ENCODE results near the gene DDX24.

The DDX24 gene

DNA sequence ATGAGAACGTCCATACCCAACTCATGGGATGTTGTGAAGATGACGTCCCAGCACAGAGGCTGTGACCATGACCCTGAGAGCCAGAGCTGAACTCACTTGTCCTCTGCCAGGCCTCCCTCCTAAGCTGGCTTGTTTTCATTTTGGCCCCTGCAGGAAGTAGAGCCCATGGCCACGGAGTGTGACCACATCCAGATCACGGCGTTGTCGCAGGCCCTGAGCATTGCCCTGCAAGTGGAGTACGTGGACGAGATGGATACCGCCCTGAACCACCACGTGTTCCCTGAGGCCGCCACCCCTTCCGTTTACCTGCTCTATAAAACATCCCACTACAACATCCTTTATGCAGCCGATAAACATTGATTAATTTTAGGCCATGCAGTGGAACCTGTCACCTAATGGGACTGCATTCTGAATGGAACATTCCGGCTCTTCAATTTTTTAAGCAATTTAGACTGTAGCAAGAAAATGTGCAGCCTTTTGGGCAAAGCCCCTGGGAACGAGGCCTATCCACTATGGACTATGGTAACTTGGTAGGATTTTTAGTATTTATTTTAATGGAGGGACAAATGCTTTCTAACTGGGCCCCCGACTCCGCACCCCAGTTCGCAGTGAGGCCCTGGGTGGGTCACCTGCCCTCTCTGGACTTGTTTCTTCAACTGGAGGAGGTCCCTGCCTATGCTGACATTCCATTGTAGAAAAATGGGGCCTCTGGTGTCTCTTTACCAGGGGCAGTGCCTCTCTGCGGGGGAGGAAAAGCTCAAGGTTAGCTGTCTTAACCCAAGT is 35.2 kb downstream of the DDX24 start:
- DNase-seq = no peak

DNA sequence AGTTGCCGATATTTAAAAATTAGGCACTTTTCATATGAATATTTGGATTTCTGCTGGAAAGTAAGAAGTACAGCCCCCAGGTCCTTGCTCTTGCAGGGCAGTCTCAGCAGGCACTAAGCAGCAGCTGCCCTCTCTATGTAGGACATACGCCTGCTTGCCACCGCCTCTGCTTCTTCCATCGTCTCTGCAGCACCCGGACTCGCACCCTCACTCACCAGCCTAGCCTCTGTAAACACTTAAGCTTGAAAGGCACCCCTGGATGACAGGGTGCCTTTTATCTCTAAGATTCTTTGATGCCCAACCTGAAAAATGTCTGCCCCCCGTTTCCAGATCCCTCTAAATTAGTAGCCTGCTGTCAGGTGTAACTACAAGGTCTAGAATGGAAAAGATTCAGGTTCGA is 35.9 kb downstream of the DDX24 start:
- no peak for DNase-seq

DNA sequence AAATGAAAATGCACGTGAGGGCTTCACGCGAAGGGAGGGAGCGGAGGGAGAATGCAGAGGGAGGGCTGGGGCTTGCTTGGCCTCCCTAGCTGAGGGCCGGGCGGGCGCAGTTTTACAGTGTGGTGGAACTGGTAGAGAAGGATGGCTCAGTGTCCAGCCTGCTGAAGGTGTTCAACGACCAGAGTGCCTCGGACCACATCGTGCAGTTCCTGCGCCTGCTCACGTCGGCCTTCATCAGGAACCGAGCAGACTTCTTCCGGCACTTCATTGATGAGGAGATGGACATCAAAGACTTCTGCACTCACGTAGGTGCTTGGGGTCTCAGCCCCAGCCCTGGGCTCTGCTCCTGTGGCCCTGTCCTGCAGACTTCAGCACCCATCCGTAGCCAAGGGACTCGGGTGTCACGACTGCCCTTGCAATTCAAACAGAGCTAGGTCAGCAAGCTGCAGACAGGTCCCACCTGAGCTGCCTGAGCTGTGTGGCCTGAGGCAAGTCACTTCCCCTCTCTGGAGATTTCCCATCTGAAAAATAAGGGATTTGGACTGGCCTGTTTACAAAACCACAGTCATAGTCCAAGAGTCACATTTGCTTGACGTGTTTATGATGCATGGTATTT is 36.4 kb downstream of the DDX24 start:
- no peak for DNase-seq

DNA sequence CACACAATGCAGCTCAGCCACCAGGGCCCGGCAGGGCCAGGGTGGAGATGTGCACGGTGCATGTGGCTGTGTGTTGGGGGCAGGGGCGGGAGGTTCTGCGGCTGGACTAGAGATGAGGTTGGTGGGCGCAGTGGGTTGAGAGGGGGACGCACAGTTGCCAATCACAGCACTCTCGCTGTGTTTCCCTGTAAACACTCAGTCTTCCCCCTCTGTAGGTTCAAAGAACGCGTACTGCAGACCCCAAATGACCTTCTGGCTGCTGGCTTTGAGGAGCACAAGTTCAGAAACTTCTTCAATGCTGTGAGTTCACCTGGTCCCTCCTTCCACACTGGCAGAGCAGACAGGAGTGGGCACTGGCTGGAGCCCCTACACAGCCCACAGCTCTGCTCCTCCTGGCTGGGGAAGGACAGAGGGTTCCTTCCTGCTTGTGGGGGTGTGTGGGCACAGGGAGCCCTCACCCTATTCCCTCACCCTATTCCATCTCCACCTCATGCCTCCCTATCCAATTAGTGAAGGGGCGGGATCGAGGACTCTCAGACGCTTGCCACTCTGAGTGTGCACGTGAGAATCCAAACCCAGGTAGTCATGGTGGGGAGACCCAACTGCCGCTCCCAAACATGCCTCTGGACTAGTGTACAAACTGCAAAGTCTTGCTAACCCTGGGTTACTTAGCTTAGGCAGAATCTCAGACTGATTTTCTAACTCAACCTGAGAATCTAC is 37.1 kb downstream of the DDX24 start:
- DNase-seq = no peak

DNA sequence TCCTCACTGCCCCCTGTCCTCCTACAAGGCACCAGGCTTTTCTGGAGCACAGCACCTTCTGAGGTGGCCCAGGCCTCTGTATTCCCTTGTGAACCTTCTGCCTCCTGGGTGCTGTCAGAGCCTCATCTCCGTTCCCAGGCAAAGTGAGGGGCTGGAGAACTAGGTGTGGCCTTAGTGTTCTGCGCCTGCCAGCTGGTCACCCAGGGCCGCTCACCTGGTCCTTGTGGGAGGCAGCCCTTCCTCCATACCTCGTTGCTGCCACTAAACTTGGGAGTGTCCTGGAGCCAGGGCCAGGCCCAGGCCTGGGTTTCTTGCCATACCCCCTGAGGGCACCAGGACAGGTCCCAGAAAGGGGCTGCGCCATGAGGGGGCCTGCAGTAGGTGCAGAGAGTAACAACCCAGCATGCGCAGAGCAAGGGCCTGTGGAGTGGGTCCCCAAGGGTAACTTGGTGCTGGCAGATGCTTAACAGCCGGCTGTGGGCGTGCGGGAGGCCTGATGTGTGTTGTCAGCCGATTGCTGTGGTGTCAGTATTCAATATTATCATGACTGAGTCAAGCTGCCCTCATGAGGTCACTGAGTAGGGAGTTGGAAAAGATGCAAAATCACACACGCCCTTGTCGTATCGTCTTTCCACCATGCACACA is 37.8 kb downstream of the DDX24 start:
- DNase-seq = no peak

DNA sequence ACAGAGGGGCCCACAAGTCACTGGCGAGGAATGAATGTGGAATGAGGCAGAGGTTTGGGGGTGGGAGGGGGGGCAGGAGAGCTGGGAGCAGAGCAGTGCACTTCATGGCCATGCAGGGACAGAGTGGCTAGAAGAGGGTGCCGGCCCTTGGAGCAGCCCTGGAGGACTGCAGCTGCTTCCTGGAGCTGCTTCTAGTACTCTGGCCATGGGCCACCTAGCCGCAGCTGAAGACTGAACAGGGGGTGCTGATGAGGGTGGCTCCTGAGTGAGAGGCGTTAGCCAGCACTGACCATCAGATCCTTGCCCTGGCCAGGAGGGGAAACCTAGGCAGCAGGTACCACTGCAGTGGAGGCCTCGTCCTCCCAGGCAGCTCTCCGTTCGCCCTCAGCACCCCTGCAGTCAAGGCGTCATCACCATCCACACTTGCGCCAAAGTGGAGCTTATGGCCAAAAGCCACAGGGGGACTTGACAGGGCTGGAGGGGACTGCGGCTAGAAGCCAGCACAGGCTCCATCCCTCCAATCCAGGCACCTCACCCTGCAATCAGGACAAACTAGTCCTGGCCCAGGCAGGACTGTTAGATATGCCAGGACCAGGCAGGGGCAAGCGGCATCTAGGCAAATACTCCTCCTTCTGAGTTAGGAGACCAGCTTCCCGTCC is 38.4 kb downstream of the DDX24 start:
- no peak for DNase-seq

DNA sequence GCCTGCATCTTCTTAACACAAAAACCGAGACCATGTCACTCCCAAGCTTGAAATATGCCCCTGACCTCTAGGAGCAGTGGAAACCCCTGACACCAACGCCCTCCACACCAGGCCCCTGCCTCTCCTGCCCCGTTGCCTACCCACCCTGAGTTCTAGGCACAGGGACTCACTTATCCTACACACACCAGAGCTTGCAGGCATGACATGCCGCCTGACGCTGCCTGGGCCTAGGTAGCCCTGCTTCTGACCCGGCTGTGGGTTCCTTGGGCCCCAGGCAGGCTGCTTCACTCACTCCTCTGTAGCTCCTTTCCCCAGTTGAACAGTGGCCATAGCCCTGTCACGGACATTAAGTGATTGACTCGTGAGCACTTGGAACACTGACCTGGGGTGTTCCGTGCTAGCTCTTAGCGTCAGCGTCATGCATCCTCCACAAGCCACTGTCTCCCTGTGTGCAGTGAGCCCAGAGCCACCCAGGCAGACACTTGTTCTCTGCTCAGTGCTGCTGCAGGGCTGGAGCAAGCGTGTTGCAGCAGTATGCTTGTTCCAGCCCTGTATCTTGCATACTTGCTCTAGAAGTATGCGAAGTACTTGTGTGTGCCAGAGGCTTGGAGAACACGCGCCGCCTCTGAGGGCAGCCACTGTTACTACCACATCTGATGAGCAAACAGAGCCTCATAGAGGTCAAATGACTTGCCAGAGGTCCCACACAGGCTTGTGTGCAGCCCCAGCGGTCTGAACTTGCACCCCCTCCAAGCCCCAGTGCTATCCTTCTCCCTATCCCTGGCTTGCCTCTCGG is 39.3 kb downstream of the DDX24 start:
- DNase-seq = no peak

DNA sequence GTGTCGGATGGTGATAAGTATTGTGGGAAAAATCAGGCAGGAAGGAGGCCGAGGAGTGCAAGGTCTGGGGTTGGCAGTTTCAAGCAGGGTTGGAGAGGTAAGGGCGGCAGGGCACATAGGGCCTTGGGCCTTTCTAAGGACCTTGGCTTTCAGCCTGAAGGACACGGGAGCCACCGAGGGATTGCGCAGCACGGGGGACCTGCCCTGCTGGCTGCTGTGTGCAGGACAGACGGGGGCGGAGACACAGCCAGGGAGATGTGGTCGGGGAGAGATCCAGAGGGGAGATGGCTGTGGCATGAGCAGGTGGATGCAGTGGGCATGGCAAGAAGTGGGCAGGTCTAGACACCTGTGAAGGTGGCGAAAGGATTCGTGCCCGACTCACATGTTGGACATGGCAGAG is 40.2 kb downstream of the DDX24 start:
- no peak for DNase-seq

DNA sequence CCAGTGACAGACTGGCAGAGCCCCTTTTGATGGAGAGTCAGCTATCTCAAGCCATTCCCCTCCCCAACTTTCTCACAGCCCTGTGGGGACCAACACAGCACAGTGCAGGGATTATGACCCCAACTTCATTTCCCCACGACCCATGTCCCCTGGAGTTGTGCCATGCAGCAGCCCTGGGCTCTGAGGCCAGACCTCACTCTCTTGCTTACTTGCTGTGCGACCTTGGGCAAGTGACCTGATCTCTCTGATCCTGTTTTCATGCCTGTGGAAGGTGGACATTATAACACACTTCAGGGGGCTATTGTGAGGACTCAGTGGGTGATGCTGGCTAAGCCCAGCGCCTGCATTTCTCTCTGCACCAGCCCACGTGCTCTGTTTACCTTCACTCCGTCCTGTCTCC is 40.8 kb downstream of the DDX24 start:
- DNase-seq = no peak

DNA sequence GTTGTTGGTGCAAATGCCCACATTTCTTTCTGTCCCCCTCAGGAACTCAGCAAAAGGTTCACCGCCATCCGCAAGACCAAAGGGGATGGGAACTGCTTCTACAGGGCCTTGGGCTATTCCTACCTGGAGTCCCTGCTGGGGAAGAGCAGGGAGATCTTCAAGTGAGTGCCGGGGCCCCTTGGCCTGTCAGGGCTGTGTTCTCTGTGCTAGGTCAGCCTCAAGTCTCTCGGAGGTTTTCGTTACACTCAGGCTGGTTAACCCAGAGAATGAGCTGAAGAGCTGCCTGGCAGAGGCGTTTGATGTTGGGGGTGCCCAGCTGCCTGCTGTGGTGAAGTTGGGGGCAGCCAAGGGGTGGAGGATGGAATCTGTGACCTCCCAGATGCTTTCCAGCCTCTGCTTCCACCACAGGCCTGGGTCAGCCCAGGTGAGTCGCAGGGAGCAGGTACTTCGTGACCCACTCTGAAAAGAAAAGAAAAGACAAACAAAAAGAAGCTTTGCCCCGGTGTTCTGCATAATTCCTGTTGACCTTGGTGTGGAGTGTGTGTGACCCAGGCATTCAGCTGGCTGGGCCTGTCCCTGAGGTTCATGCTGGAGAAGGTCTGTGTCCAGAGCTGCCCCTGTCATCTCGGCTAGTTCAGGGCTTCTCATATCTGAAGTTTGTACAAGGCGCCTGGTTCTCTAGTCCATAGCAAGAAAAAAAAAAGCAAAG is 41.9 kb downstream of the DDX24 start:
- no peak for DNase-seq

DNA sequence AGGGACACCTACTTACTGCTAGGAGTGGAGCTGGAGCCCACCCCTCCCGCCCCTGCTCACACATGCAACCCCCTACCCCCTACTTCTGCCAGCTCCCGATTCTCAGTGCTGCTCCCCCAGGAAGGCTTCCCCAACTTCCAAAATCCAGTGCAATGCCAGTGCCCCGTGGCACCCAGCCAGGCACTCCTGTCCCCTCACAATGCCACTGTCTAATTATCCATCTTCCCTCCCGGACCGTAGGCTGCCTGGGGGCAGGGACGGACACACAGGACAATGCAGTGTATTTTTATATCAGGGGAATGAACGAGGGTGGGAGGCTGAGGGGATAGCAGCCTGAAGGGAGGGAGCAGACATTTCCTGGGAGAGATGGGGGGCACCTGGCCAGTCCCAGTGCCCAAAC is 42.5 kb downstream of the DDX24 start:
- DNase-seq = no peak

DNA sequence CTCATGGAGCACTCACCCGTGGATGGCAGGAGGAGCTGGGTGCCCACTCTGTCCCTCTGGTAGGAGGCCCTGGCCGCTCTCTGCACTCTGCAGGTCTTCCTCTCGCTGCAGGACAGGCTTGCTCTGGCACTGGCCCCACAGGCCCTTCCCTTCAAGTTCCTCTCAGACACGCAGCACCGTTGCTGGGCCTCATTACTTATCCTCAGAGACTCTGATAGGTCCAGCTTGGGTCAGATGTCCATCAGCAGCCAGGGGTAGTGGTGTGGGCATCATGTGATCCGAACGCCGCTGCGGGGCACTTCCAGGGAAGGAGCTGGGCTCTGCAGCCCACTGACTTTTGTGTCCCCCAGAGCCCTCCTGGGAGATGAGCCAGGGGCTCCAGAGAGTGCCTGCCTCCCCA is 43.0 kb downstream of the DDX24 start:
- DNase-seq = no peak

DNA sequence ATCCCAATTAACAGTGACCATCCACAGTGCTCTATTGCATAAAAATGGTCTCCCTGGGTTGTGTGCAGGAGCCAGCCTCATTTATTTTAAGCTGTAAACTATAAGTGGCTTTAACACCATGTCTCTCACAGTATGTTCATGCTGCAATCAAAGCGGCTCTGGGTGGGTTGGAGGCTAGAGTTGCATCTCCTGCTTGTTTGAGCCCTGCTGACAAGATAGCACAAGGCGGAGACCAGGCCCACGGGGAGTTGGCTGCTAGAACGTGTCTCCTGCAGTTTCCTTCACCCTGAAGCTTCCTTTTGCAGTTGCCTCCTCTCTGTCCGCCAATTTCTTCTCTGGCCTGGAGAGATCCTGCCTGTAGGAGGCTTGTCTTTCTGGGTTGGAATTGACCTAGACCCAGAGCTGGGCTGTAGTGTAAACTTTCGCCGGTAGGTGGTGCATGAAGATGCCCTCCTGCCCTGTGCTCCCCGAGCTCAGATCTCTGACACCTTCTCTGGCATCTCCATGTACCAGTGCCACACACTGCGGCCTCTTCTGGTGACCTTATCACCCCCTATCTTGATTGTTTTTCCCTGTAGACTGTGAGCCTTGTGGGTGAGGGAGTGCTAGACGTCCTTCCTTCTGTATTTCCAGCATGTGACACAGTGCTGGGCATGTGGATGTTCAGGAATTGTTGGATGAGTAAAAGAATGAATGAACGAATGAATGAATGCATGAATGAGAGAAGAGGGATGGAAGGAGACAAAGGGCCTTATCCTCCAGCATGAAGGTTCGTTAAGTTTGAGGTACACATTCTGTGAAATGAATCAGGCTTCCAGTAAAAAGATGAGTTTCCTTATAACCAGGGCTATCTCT is 44.5 kb downstream of the DDX24 start:
- peak; percentile 40 for DNase-seq

DNA sequence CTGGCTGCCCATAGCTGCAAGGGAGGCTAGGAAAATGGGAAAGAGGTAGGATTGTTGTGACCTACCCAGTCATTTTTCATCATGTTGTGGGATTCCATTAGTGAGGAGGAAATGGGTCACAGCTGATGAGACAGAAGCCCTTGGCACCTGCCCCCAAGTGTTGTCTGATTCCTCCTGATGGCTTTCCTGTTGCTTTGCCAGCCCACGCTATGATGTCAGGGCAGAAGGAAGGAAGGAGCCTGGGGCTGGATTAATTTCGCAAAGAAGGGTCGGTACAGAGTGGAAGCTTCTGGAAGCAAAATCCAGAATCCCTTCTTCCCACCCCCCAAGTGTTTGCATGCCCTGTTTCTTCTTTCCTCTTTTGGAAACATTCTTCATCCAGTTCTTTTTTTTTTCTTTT is 46.1 kb downstream of the DDX24 start:
- no peak for DNase-seq

DNA sequence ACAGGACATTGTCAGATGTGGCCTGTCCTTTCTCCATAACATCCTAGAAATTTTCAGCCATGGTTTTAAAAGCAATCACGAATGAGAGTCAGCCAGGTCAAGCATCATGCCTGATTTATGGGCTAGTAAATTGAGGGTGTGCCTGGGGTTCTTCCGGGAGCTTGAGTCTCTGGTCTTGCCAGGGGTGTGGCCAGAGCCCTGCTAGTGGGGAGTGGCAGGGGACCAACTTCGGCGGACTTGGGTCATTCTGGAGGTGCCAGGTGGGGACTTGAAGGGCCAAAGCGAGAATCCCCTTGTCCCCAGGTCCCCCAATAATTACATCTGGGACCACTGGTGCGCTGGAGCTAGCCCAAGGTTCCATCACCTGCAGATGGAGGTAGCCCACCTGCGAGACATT is 49.1 kb downstream of the DDX24 start:
- DNase-seq = no peak

DNA sequence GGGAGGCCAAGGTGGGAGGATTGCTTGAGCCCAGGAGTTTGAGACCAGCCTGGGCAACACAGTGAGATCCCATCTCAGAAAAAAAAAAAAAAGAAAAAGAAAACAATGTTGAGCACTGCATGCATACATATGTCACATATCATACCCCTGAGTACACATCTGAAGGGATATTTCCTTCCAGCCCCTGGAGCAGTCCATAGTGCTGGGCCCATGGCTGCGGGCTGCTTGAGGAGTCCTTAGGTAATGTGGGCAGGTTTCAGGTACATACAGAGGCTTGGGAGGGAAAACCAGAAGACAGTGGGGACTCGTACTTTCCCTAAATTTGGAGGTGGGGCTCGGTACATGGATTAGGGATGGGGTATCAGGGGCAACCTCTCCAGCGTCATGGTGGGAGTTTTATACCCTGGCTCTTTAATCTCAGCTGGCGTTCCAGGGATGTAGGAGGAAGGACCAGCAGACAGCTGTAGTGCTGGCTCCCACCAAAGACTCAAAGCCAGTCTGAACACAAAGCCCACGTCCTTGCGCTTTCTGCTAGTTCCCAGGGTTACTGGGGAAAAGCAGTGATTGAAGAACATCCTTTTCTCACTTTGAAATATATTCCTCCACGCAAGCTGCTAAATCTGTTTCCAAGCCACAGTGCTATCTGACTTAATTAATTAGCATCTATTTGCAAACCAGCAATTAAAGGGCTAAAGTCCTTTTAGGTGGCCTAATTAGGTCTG is 49.7 kb downstream of the DDX24 start:
- DNase-seq = no peak

DNA sequence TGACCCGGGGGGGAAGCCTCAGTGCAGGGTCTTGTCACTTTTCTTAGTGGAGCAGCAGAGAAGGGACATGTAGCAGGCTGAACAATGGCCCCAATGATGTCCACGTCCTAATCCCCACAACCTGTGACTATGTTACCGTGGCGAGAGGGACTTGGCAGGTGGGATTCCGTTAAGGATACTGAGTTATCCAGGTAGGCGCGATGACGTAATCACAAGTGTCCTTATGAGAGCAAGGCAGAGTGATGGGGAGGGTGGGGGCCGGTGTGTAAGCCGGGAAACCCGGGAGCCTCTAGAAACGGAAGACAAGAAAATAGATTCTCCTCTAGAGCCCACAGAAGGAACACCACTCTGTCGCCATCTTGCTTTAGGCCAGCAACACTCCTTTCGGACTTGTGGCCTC is 50.4 kb downstream of the DDX24 start:
- no peak for DNase-seq

DNA sequence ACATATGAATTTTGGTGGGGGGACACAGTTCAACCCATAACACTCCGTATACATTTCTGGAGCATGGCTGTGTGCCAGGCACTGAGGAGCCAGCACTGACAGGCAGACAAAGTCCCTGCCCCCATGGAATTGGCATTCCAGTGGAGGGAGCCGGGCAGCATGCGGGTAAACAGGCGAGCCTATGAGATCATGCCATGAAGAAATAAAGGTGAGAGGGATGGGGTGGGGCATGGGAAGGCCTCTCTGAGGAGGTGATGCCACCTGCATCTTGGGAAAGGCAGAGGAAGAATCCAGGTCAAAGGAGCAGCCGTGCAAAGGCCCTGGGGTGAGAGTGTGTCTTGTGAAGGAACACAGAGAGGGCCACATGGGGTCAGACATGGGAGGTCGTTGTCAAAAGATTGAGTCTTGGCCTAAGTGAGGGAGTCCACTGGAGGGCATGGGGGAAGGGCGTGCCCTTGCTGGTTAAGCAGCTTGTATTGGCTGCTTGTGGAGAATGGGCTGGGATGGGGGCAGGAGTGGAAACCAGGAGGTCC is 51.3 kb downstream of the DDX24 start:
- DNase-seq = no peak

DNA sequence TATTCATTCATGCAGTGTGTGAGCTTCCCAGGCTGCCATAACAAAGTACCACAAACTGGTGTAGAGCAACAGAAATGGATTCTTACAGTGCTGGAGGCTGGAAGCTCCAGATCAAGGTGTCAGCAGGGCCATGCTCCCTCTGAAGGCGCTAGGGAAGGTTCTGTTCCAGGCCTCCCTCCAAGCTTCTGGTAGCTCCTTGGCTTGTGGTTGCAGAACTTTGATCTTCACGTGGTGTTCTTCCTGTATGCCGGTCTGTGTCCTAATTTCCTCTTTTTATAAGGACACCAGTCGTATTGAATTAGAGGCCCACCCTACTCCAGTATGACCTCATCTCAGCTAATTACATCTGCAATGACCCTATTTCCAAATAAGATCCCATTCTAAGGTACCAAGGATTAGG is 51.7 kb downstream of the DDX24 start:
- DNase-seq = no peak

DNA sequence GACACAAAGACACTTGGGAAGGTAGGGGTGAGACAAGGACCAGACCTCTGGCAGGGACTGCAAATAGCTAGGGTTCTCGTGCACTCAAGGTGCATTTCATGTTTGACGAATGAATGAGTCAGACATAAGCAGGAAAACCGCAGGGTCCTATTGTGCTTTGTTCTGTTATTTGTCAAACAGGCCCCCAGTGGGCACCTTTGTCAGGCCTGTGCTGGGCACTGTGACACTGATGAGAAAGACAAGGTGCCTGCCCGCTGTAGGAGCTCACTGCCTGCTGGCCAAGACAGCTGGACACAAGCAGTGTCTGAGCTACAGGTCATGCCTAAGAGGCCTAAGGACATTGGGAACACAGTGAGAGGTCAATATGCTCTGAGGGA is 52.6 kb downstream of the DDX24 start:
- peak; percentile 18 for DNase-seq
